Measurements from ENCODE around the gene ADAMTS20. TPM values are rescaled to one million over a fixed set of nuclear protein-coding genes. Genes with fewer than 3 reads are reported as not detected.

Gene ADAMTS20, protein sequence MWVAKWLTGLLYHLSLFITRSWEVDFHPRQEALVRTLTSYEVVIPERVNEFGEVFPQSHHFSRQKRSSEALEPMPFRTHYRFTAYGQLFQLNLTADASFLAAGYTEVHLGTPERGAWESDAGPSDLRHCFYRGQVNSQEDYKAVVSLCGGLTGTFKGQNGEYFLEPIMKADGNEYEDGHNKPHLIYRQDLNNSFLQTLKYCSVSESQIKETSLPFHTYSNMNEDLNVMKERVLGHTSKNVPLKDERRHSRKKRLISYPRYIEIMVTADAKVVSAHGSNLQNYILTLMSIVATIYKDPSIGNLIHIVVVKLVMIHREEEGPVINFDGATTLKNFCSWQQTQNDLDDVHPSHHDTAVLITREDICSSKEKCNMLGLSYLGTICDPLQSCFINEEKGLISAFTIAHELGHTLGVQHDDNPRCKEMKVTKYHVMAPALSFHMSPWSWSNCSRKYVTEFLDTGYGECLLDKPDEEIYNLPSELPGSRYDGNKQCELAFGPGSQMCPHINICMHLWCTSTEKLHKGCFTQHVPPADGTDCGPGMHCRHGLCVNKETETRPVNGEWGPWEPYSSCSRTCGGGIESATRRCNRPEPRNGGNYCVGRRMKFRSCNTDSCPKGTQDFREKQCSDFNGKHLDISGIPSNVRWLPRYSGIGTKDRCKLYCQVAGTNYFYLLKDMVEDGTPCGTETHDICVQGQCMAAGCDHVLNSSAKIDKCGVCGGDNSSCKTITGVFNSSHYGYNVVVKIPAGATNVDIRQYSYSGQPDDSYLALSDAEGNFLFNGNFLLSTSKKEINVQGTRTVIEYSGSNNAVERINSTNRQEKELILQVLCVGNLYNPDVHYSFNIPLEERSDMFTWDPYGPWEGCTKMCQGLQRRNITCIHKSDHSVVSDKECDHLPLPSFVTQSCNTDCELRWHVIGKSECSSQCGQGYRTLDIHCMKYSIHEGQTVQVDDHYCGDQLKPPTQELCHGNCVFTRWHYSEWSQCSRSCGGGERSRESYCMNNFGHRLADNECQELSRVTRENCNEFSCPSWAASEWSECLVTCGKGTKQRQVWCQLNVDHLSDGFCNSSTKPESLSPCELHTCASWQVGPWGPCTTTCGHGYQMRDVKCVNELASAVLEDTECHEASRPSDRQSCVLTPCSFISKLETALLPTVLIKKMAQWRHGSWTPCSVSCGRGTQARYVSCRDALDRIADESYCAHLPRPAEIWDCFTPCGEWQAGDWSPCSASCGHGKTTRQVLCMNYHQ (N-terminal part only)
- total RNA-seq (2021) (6.0 to 7.4 TPM (median 7.2 TPM) in 3 replicates), Bru-seq, nascent RNA (percentile 68 among the genes with signal in this experiment)
- long read RNA-seq, experiment 1, partial matches to known transcripts, result 7 of 21 reads
- long read RNA-seq, experiment 1, other reads (novel, unspliced or antisense), result 14 of 21 reads
- long read RNA-seq, experiment 2, partial matches to known transcripts, result 3 of 10 reads
- long read RNA-seq, experiment 2, other reads (novel, unspliced or antisense), result 7 of 10 reads
- long read RNA-seq, experiment 3, result 0 reads

DNA sequence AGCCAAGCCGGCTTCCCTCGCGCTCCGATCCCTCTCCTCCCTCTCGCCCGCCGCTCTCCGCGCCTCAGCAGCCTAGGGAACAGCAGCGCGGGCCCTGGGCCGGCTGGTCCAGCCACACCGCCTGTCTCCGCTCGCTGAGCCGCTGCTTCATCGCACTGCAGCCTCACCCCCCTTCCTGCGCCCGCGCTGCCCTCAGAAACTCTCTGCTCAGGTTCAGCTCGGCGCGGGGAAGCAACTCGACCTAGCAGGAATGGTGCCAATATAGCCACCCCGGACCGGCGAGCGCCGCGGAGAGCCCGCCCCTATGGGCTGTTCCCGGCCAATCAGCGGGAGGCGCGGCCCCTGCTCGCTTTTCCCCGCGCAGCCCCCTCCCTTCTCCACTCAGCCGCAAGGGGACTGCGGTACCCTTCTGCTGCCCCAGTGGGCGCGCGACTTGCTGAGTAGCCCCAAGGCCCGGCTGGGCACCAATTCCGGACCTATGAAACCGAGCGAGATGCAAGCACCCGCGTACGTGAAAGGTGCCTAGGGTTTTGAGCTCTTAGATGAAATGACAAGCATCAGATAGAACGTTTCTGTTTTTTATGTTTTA lies at the start of gene ADAMTS20:
TSS of gene ADAMTS20 (minus strand) at position 233 of the 589 bp plus-strand sequence. CDS start 282 bp downstream, outside the sequence.
- ChIA-PET CTCF (interaction anchor here (0.7 to 1.4 kb wide), 6 partner anchors 8 to 585 kb away, joined by 3 to 4 read pairs (median 3); no protein-coding TSS in a partner anchor), POLR2A (interaction anchor here (1.0 to 1.4 kb wide), 2 partner anchors 27 to 207 kb away, joined by 3 to 4 read pairs; partner anchors contain the start of gene IRAK4)
- Mint-ChIP-seq H3K9me3 (peaks cover 17% of the 10 kb centered on the region), H3K4me1 (peaks cover 22% of the 10 kb centered on the region), H3K27ac (peak within 1 kb of the TSS; percentile 94), H3K36me3 (peaks cover 21% of the 10 kb centered on the region), H3K27me3 (ENCODE audit: low read depth) (peaks cover 50% of the 10 kb centered on the region), H3K4me3 (peak within 1 kb of the TSS; percentile 95)
- peak; percentile 94 for ATAC-seq
- peak; percentile 92 for DNase-seq (ENCODE audit: low spot score)
- TF ChIP-seq NFE2L1 (CRISPR knock-in tag; IDR thresholded peaks at IDR 0.05) (0 out of 2 replicates have a peak, but pooled peaks have one; percentile 18), NFYB (CRISPR knock-in tag; conservative IDR thresholded peaks at IDR 0.05; ENCODE audit: low read depth) (peak; percentile 71), ZNF121 (CRISPR knock-in tag; IDR thresholded peaks at IDR 0.05) (no peak), SP1 (CRISPR knock-in tag; conservative IDR thresholded peaks at IDR 0.05) (peak; percentile 77), SMAD3 (CRISPR knock-in tag; IDR thresholded peaks at IDR 0.05; ENCODE audit: borderline replicate concordance) (peak; percentile 51; the same call in 1 of the 2 replicates), TP53 (CRISPR knock-in tag; IDR thresholded peaks at IDR 0.05) (peak; percentile 22; the same call in 1 of the 2 replicates), FOXK1 (CRISPR knock-in tag; IDR thresholded peaks at IDR 0.05) (no peak; the same call in 1 of the 2 replicates), ZBTB21 (CRISPR knock-in tag; IDR thresholded peaks at IDR 0.05; ENCODE audit: borderline replicate concordance) (no peak), ZNF416 (CRISPR knock-in tag; IDR thresholded peaks at IDR 0.05) (no peak)
- TF ChIP-seq, protein P1, sequence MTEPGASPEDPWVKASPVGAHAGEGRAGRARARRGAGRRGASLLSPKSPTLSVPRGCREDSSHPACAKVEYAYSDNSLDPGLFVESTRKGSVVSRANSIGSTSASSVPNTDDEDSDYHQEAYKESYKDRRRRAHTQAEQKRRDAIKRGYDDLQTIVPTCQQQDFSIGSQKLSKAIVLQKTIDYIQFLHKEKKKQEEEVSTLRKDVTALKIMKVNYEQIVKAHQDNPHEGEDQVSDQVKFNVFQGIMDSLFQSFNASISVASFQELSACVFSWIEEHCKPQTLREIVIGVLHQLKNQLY (CRISPR knock-in tag; IDR thresholded peaks at IDR 0.05), result no peak
- TF ChIP-seq, protein P2, sequence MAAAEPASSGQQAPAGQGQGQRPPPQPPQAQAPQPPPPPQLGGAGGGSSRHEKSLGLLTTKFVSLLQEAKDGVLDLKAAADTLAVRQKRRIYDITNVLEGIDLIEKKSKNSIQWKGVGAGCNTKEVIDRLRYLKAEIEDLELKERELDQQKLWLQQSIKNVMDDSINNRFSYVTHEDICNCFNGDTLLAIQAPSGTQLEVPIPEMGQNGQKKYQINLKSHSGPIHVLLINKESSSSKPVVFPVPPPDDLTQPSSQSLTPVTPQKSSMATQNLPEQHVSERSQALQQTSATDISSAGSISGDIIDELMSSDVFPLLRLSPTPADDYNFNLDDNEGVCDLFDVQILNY (CRISPR knock-in tag; IDR thresholded peaks at IDR 0.05), result peak; percentile 64; the same call in 1 of the 2 replicates
- TF ChIP-seq, protein P3, sequence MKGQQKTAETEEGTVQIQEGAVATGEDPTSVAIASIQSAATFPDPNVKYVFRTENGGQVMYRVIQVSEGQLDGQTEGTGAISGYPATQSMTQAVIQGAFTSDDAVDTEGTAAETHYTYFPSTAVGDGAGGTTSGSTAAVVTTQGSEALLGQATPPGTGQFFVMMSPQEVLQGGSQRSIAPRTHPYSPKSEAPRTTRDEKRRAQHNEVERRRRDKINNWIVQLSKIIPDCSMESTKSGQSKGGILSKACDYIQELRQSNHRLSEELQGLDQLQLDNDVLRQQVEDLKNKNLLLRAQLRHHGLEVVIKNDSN (CRISPR knock-in tag; IDR thresholded peaks at IDR 0.05), result peak; percentile 32; the same call in 1 of the 2 replicates
- TF ChIP-seq, protein P4, sequence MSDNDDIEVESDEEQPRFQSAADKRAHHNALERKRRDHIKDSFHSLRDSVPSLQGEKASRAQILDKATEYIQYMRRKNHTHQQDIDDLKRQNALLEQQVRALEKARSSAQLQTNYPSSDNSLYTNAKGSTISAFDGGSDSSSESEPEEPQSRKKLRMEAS (CRISPR knock-in tag; IDR thresholded peaks at IDR 0.05), result peak; percentile 19; the same call in 1 of the 2 replicates
- TF ChIP-seq, protein P5, sequence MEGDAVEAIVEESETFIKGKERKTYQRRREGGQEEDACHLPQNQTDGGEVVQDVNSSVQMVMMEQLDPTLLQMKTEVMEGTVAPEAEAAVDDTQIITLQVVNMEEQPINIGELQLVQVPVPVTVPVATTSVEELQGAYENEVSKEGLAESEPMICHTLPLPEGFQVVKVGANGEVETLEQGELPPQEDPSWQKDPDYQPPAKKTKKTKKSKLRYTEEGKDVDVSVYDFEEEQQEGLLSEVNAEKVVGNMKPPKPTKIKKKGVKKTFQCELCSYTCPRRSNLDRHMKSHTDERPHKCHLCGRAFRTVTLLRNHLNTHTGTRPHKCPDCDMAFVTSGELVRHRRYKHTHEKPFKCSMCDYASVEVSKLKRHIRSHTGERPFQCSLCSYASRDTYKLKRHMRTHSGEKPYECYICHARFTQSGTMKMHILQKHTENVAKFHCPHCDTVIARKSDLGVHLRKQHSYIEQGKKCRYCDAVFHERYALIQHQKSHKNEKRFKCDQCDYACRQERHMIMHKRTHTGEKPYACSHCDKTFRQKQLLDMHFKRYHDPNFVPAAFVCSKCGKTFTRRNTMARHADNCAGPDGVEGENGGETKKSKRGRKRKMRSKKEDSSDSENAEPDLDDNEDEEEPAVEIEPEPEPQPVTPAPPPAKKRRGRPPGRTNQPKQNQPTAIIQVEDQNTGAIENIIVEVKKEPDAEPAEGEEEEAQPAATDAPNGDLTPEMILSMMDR (IDR thresholded peaks at IDR 0.05), result no peak
- TF ChIP-seq, protein P6, sequence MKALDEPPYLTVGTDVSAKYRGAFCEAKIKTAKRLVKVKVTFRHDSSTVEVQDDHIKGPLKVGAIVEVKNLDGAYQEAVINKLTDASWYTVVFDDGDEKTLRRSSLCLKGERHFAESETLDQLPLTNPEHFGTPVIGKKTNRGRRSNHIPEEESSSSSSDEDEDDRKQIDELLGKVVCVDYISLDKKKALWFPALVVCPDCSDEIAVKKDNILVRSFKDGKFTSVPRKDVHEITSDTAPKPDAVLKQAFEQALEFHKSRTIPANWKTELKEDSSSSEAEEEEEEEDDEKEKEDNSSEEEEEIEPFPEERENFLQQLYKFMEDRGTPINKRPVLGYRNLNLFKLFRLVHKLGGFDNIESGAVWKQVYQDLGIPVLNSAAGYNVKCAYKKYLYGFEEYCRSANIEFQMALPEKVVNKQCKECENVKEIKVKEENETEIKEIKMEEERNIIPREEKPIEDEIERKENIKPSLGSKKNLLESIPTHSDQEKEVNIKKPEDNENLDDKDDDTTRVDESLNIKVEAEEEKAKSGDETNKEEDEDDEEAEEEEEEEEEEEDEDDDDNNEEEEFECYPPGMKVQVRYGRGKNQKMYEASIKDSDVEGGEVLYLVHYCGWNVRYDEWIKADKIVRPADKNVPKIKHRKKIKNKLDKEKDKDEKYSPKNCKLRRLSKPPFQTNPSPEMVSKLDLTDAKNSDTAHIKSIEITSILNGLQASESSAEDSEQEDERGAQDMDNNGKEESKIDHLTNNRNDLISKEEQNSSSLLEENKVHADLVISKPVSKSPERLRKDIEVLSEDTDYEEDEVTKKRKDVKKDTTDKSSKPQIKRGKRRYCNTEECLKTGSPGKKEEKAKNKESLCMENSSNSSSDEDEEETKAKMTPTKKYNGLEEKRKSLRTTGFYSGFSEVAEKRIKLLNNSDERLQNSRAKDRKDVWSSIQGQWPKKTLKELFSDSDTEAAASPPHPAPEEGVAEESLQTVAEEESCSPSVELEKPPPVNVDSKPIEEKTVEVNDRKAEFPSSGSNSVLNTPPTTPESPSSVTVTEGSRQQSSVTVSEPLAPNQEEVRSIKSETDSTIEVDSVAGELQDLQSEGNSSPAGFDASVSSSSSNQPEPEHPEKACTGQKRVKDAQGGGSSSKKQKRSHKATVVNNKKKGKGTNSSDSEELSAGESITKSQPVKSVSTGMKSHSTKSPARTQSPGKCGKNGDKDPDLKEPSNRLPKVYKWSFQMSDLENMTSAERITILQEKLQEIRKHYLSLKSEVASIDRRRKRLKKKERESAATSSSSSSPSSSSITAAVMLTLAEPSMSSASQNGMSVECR (CRISPR knock-in tag; IDR thresholded peaks at IDR 0.05; ENCODE audit: borderline replicate concordance), result peak; percentile 77; the same call in 1 of the 2 replicates
- TF ChIP-seq, protein P7, sequence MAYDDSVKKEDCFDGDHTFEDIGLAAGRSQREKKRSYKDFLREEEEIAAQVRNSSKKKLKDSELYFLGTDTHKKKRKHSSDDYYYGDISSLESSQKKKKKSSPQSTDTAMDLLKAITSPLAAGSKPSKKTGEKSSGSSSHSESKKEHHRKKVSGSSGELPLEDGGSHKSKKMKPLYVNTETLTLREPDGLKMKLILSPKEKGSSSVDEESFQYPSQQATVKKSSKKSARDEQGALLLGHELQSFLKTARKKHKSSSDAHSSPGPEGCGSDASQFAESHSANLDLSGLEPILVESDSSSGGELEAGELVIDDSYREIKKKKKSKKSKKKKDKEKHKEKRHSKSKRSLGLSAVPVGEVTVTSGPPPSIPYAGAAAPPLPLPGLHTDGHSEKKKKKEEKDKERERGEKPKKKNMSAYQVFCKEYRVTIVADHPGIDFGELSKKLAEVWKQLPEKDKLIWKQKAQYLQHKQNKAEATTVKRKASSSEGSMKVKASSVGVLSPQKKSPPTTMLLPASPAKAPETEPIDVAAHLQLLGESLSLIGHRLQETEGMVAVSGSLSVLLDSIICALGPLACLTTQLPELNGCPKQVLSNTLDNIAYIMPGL (CRISPR knock-in tag; IDR thresholded peaks at IDR 0.05), result peak; percentile 45; the same call in 1 of the 2 replicates
- TF ChIP-seq, protein P8, sequence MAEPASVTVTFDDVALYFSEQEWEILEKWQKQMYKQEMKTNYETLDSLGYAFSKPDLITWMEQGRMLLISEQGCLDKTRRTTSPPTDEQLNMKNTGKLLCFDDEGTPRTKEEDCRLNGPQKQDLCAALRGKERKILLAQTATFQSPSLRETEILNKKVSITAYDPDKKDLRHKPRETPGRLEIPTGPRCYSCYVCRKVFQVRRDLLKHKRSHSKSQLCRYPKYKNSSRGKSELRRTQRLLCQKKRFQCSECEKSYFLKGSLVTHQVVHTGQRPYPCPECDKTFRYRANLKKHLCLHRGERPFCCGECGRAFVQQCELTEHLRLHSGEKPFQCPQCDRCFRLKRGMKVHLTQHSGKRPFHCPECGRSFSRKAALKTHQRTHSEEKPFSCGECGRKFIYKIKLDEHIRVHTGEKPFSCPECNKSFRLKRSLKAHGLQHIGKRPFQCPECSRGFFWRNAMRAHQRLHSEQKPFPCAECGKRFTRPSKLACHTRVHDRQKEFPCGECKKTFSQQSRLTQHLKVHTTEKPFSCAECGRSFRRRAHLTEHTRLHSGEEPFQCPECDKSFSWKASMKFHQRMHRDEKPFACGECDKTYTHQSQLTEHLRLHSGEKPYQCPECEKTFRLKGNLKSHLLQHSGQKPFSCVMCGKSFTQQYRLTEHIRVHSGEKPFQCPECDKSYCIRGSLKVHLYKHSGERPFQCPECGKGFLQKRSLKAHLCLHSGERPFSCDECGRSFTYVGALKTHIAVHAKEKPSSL (CRISPR knock-in tag; conservative IDR thresholded peaks at IDR 0.05), result no peak

All from WTC11 (cell line).